ENCODE data around the gene POGK.

POGK gene

GRCh38 chr1:166902279-166902678 lies 63.0 kb downstream of the POGK start:
- DNase-seq (ENCODE audit: low spot score), result no peak

DNA sequence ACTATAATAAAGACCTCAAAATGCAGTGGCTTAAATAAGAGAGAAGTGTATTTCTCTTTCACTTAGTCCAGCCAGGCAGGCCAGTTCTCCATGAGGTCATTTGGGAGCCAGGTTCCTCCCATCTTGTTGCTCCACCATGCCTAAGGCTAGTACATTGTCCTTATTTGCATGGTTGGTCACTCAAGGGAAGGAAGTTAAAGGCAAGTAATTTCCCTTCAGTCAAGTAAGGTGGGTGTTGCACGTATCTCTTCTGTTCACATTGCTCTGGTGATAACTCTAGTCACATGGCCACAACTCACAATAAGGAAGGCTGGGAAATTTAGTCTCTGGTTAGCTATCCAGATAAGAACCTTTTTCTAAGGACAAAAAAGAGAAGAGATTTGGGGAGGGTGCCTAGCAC lies 64.0 kb downstream of the POGK start:
- DNase-seq (ENCODE audit: low spot score), result no peak

DNA sequence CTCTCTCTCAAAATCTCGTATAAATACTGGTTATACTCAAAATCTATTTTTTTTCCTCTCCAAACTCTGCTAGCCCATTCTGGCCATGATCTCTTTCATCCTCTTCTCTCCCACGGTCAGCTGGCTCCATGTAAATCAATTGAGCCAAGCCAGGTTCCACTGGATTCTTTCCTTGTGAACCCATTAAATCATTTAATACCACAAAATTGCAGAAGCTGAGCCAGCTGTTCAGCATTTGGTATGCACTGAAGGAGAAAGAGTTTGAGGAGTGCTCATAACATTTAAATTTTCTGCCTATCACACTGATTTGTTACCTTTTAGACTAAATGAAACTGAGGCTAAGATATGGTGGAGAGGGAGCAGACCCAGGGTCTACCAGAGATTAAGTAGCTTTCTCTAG lies 65.9 kb downstream of the POGK start:
- DNase-seq (ENCODE audit: low spot score), result no peak

GRCh38 chr1:166905900-166906299 lies 66.6 kb downstream of the POGK start:
- DNase-seq (ENCODE audit: low spot score), result no peak

Measured in hematopoietic multipotent progenitor cell treated with erythropoietin and hydrocortisone succinate and interleukin-3 and kit ligand, for 17 days (in vitro differentiated cells).